Esophagus (tissue), 2 donors: ENCODE results near the gene THSD7A. TPM values are rescaled to one million over a fixed set of nuclear protein-coding genes. Genes with fewer than 3 reads are reported as not detected.

Experiments
- H3K27ac ChIP-seq, 2 donors: one replicate each; pipeline ENCODE4 v1.5.1; 2013; ENCODE audit warnings: low read depth in 2 of 2, mild to moderate bottlenecking in 2 of 2, inconsistent platforms in 1 of 2, low read length in 1 of 2, moderate library complexity in 1 of 2
- H3K27me3 ChIP-seq, 2 donors: one replicate each; pipeline ENCODE4 v1.6.1; 2013; ENCODE audit warnings: low read length in 2 of 2, control low read depth in 1 of 2, mild to moderate bottlenecking in 1 of 2; ENCODE audit not compliant: insufficient read depth in 2 of 2, control insufficient read depth in 1 of 2
- H3K36me3 ChIP-seq, 2 donors: one replicate each; pipeline ENCODE4 v1.6.1; 2013; ENCODE audit warnings: low read length in 1 of 2; ENCODE audit not compliant: control insufficient read depth in 2 of 2, insufficient read depth in 2 of 2
- H3K4me1 ChIP-seq, 2 donors: one replicate each; pipeline ENCODE4 v1.6.1; 2013; ENCODE audit warnings: low read length in 1 of 2; ENCODE audit not compliant: control insufficient read depth in 2 of 2, insufficient read depth in 2 of 2
- H3K4me3 ChIP-seq, 2 donors: one replicate each; pipeline ENCODE4 v1.5.1; 2013; ENCODE audit warnings: low read length in 2 of 2, mild to moderate bottlenecking in 2 of 2, low read depth in 1 of 2, moderate library complexity in 1 of 2
- H3K9me3 ChIP-seq, 2 donors: one replicate each; pipeline ENCODE4 v1.6.1; 2013; ENCODE audit warnings: mild to moderate bottlenecking in 2 of 2, low read depth in 1 of 2, low read length in 1 of 2, moderate library complexity in 1 of 2; ENCODE audit not compliant: control insufficient read depth in 2 of 2, insufficient read depth in 1 of 2
- WGBS, 2 donors: extraction: QIAGEN DNeasy Blood & Tissue Kit; methylation state at CpG; one replicate each; pipeline ENCODE4 v1.1.7; 2013; 5-methylcytosine and 5-hydroxymethylcytosine counted together
- polyA plus RNA-seq, 2 donors: library from polyadenylated mRNA; stranded (reverse); fragments of 200-250 nt; gene quantifications; one replicate each; pipeline ENCODE4 v1.2.3, GENCODE V29; 2013
- donor health status: healthy with polysubstance abuse.
- donor health status: Bipolar disorder and iron deficiency.

THSD7A gene
- polyA plus RNA-seq, 2 donors, result 0.18 to 0.20 TPM

- Histone ChIP-seq H3K9me3 (no peaks in the 10 kb centered on the region), H3K36me3 (no peaks in the 10 kb centered on the region)
Observed at GRCh38 chr7:11703829-11704228, 128.2 kb downstream of the THSD7A start.

GRCh38 chr7:11702938-11703337 is 129.1 kb downstream of the THSD7A start:
- Histone ChIP-seq H3K9me3 (no peaks in the 10 kb centered on the region), H3K27me3 (no peaks in the 10 kb centered on the region), H3K27ac (no peak overlapping the region), H3K4me3 (no peak overlapping the region), H3K36me3 (no peaks in the 10 kb centered on the region), H3K4me1 (no peaks in the 10 kb centered on the region)
- WGBS, 2 donors, result 40 to 62% methylated on average over 4 of the region's 4 CpGs

More at GRCh38 chr7:11703829-11704228, 128.2 kb downstream of the THSD7A start:
- H3K4me3 ChIP-seq, result no peak overlapping the region
- WGBS, 2 donors, result 89 to 90% methylated on average over 1 of the region's 1 CpG
- no peaks in the 10 kb centered on the region for H3K4me1 ChIP-seq
- H3K27me3 ChIP-seq, result no peaks in the 10 kb centered on the region
- H3K27ac ChIP-seq, result no peak overlapping the region

- Histone ChIP-seq H3K36me3 (no peaks in the 10 kb centered on the region), H3K27ac (no peak overlapping the region), H3K27me3 (no peaks in the 10 kb centered on the region), H3K4me3 (no peak overlapping the region), H3K4me1 (no peaks in the 10 kb centered on the region), H3K9me3 (no peaks in the 10 kb centered on the region)
- 75 to 78% methylated on average over 6 of the region's 6 CpGs for WGBS, 2 donors
Observed at GRCh38 chr7:11701829-11702560, 130.0 kb downstream of the THSD7A start.

- no peaks in the 10 kb centered on the region for H3K36me3 ChIP-seq
- no peaks in the 10 kb centered on the region for H3K9me3 ChIP-seq
- WGBS, 2 donors, result 90 to 92% methylated on average over 5 of the region's 5 CpGs
- H3K4me1 ChIP-seq, result no peaks in the 10 kb centered on the region
- H3K27me3 ChIP-seq, result no peaks in the 10 kb centered on the region
- no peak overlapping the region for H3K27ac ChIP-seq
- no peak overlapping the region for H3K4me3 ChIP-seq
Observed at GRCh38 chr7:11699666-11700065, 132.3 kb downstream of the THSD7A start.

- H3K4me3 ChIP-seq, result no peak overlapping the region
- H3K36me3 ChIP-seq, result no peaks in the 10 kb centered on the region
- no peaks in the 10 kb centered on the region for H3K4me1 ChIP-seq
- H3K27ac ChIP-seq, result no peak overlapping the region
- no peaks in the 10 kb centered on the region for H3K9me3 ChIP-seq
- H3K27me3 ChIP-seq, result no peaks in the 10 kb centered on the region
- 68 to 72% methylated on average over 2 of the region's 2 CpGs for WGBS, 2 donors
Observed at GRCh38 chr7:11698384-11698871, 133.6 kb downstream of the THSD7A start.

DNA sequence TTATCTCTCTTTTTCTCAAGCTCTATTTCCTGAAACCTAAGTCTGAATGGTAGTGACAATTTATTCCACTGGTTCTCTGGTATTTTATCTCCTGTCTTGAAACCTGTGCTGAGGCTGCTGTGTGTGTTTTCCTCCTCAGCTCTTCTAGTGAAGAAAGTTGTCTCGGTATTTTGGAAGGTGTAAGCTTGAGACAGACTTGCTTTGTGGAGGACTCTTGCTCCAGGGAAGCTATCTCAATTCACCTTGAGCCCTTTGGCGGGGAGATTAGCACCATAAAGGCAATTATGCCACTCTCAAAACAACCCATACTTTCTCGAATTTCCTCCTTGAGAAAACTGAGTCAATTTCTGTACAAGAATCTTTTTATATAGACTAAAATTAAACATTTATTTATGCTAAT is 141.6 kb downstream of the THSD7A start:
- Histone ChIP-seq H3K27ac (no peak overlapping the region), H3K9me3 (no peaks in the 10 kb centered on the region), H3K4me1 (no peaks in the 10 kb centered on the region), H3K27me3 (no peaks in the 10 kb centered on the region), H3K36me3 (no peaks in the 10 kb centered on the region), H3K4me3 (no peak overlapping the region)
- 46 to 64% methylated on average over 3 of the region's 3 CpGs for WGBS, 2 donors

DNA sequence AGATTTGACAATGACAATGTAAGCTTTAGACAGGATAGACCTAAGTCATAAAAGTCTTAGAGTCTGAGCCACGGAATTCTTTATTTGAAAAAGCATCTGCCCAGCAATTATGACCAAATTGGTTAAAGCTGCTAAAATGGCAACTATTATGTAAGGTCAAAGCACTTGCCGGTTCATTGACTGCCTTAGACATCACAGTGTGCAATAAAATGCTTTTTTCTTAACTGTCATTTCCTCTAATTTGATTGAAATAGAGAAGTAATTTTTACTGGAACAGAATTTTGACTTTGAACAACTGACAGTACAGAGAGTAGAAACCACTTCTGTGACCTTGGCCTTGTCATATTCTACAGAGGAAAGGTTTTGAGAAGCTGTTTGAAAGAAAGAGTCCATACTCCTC is 142.9 kb downstream of the THSD7A start:
- H3K36me3 ChIP-seq, result no peaks in the 10 kb centered on the region
- H3K27ac ChIP-seq, result no peak overlapping the region
- H3K9me3 ChIP-seq, result no peaks in the 10 kb centered on the region
- no peaks in the 10 kb centered on the region for H3K4me1 ChIP-seq
- H3K4me3 ChIP-seq, result no peak overlapping the region
- 66 to 67% methylated on average over 2 of the region's 2 CpGs for WGBS, 2 donors
- H3K27me3 ChIP-seq, result no peaks in the 10 kb centered on the region

DNA sequence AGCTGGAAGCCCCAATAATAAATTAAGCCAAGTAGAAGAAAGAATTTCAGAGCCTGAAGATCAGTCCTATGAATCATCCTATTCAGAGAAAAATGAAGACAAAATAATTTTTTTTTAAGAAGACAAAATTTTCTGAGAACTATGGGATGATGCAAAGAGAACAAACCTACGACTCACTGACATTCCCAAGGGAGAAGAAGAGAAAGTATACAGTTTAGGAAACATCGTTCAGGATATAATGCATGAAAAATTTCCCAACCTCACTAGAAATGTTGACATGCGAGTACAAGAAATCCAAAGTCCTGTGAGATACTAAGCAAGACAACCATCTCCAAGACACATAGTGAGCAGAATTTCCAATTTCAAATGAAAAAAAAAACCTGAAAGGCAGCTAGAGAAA is 150.5 kb downstream of the THSD7A start:
- Histone ChIP-seq H3K9me3 (no peaks in the 10 kb centered on the region), H3K27me3 (no peaks in the 10 kb centered on the region), H3K4me3 (no peak overlapping the region), H3K4me1 (no peaks in the 10 kb centered on the region), H3K27ac (no peak overlapping the region), H3K36me3 (no peaks in the 10 kb centered on the region)
- WGBS, 2 donors, result 86 to 88% methylated on average over 3 of the region's 3 CpGs

DNA sequence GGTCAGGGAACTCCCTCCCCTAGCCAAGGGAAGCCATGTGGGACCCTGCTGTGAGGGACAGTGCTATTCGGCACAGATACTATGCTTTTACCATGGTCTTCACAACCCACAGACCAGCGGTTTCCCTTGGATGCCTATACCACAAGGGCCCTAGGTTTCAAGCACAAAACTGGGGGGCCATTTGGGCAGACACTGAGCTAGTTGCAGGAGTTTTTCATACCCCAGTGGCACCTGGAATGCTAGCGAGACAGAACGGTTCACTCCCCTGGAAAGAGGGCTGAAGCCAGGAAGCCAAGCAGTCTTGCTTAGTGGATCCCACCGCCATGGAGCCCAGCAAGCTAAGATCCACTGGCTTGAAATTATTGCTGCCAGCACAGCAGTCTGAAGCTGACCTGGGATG is 156.8 kb downstream of the THSD7A start:
- Histone ChIP-seq H3K27me3 (no peaks in the 10 kb centered on the region), H3K4me1 (no peaks in the 10 kb centered on the region), H3K27ac (no peak overlapping the region), H3K36me3 (no peaks in the 10 kb centered on the region), H3K9me3 (peaks cover 9 to 12% of the 10 kb centered on the region in 2 donors), H3K4me3 (no peak overlapping the region)
- WGBS, 2 donors, result 91 to 95% methylated on average over 5 of the region's 5 CpGs

DNA sequence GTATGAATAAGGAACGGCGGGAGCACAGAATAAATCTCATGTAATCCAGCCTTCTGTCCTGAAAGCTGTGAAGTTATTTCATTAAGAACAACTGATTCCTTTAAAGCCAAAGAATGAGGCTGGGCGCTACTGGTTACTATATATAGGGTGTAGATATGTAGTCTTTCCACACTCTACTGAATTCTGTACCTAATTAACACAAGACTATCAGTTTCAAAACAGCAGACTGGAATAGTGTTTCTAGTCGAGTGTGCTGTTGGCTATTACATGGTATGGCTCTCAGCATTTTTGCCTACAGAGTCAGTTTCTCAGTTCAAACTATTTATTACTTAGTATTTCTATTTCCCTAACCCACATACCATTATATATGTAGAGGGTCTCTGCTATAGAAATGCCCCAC is 163.3 kb downstream of the THSD7A start:
- Histone ChIP-seq H3K27ac (no peak overlapping the region), H3K36me3 (no peaks in the 10 kb centered on the region), H3K4me3 (no peak overlapping the region), H3K4me1 (no peaks in the 10 kb centered on the region), H3K9me3 (peaks cover 4 to 5% of the 10 kb centered on the region in 2 donors), H3K27me3 (no peaks in the 10 kb centered on the region)
- WGBS, 2 donors, result 73 to 74% methylated on average over 4 of the region's 4 CpGs
